H1 (cell line): ENCODE measurements around the gene STX7. TPM values are rescaled to one million over a fixed set of nuclear protein-coding genes. Genes with fewer than 3 reads are reported as not detected.

Source experiments
- HDAC2 ChIP-seq, 2 experiments: fragments of 300-600 bp in 1 of 2; sonication (generic) in 1 of 2; IDR thresholded peaks; 2 replicates each; pipeline ENCODE4 v1.6.1; 2011 to 2012; ENCODE audit warnings: low read depth in 2 of 2, low read length in 2 of 2, mild to moderate bottlenecking in 2 of 2, moderate library complexity in 2 of 2, borderline replicate concordance in 1 of 2, inconsistent platforms in 1 of 2
- JUN ChIP-seq: IDR thresholded peaks from 2 replicates; pipeline ENCODE4 v1.6.1; 2011; ENCODE audit warnings: low read depth, mild to moderate bottlenecking, improper control_type of control experiment, low read length
- JUND ChIP-seq: IDR thresholded peaks from 2 replicates; pipeline ENCODE4 v1.6.1; 2011; ENCODE audit warnings: mild to moderate bottlenecking, improper control_type of control experiment, low read length
- TCF12 ChIP-seq: IDR thresholded peaks from 2 replicates; pipeline ENCODE4 v1.6.1; 2011; ENCODE audit warnings: low read depth, mild to moderate bottlenecking, low read length
- polyA plus RNA-seq, 7 experiments: library from polyadenylated mRNA; depleted of rRNA in 3 of 7; stranded (reverse) in 5 of 7; unstranded in 2 of 7; fragments of >200 nt in 5 of 7; fragments of 200-250 nt in 2 of 7; gene quantifications; 1 replicate in 5 of 7; 2 replicates in 1 of 7; 4 replicates in 1 of 7; pipeline versions ENCODE4 v1.2.1 to v1.2.3, GENCODE V29; 2011 to 2013; ENCODE audit warnings: missing spikeins in 2 of 7, mixed read lengths in 2 of 7
- total RNA-seq: library from RNA; stranded (reverse); fragmentation: NEBNext Ultra II Directional; extraction: Animal tissue kit (Norgen Biotek cat#: 25700); gene quantifications from 2 replicates; pipeline ENCODE4 v1.2.1, GENCODE V29; 2021
- TF ChIP-seq, protein P1 (sequence below): fragments of 300-600 bp; sonication (generic); IDR thresholded peaks from 2 replicates; pipeline ENCODE4 v1.7.1; 2012; ENCODE audit warnings: low read length, moderate library complexity, mild to moderate bottlenecking, inconsistent platforms; ENCODE audit not compliant: insufficient replicate concordance

The STX7 gene
- total and polyA plus RNA-seq, 2 of the 8 experiments (the other 6 are each of a cell fraction or from before 2014, with no cell fraction given): 5.7 to 27.9 TPM

DNA sequence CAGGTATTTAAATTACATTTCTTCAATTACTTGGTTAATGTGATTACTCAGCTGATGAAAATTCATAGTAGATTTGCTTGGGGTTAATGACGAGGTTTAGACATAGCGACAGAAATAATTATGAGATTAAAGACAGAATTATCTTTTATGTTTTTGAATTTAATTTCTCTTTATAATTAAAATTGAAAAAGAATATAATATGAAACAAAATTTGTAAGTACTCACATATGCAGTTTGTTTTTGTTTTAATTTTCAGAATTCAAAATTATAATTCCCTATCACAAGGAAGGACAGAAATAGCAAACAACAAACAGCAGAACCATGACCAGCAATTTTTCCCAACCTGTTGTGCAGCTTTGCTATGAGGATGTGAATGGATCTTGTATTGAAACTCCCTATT lies 39.5 kb upstream of the STX7 start, which contains the start of gene TAAR8 (continued):
- TF ChIP-seq, protein P1, sequence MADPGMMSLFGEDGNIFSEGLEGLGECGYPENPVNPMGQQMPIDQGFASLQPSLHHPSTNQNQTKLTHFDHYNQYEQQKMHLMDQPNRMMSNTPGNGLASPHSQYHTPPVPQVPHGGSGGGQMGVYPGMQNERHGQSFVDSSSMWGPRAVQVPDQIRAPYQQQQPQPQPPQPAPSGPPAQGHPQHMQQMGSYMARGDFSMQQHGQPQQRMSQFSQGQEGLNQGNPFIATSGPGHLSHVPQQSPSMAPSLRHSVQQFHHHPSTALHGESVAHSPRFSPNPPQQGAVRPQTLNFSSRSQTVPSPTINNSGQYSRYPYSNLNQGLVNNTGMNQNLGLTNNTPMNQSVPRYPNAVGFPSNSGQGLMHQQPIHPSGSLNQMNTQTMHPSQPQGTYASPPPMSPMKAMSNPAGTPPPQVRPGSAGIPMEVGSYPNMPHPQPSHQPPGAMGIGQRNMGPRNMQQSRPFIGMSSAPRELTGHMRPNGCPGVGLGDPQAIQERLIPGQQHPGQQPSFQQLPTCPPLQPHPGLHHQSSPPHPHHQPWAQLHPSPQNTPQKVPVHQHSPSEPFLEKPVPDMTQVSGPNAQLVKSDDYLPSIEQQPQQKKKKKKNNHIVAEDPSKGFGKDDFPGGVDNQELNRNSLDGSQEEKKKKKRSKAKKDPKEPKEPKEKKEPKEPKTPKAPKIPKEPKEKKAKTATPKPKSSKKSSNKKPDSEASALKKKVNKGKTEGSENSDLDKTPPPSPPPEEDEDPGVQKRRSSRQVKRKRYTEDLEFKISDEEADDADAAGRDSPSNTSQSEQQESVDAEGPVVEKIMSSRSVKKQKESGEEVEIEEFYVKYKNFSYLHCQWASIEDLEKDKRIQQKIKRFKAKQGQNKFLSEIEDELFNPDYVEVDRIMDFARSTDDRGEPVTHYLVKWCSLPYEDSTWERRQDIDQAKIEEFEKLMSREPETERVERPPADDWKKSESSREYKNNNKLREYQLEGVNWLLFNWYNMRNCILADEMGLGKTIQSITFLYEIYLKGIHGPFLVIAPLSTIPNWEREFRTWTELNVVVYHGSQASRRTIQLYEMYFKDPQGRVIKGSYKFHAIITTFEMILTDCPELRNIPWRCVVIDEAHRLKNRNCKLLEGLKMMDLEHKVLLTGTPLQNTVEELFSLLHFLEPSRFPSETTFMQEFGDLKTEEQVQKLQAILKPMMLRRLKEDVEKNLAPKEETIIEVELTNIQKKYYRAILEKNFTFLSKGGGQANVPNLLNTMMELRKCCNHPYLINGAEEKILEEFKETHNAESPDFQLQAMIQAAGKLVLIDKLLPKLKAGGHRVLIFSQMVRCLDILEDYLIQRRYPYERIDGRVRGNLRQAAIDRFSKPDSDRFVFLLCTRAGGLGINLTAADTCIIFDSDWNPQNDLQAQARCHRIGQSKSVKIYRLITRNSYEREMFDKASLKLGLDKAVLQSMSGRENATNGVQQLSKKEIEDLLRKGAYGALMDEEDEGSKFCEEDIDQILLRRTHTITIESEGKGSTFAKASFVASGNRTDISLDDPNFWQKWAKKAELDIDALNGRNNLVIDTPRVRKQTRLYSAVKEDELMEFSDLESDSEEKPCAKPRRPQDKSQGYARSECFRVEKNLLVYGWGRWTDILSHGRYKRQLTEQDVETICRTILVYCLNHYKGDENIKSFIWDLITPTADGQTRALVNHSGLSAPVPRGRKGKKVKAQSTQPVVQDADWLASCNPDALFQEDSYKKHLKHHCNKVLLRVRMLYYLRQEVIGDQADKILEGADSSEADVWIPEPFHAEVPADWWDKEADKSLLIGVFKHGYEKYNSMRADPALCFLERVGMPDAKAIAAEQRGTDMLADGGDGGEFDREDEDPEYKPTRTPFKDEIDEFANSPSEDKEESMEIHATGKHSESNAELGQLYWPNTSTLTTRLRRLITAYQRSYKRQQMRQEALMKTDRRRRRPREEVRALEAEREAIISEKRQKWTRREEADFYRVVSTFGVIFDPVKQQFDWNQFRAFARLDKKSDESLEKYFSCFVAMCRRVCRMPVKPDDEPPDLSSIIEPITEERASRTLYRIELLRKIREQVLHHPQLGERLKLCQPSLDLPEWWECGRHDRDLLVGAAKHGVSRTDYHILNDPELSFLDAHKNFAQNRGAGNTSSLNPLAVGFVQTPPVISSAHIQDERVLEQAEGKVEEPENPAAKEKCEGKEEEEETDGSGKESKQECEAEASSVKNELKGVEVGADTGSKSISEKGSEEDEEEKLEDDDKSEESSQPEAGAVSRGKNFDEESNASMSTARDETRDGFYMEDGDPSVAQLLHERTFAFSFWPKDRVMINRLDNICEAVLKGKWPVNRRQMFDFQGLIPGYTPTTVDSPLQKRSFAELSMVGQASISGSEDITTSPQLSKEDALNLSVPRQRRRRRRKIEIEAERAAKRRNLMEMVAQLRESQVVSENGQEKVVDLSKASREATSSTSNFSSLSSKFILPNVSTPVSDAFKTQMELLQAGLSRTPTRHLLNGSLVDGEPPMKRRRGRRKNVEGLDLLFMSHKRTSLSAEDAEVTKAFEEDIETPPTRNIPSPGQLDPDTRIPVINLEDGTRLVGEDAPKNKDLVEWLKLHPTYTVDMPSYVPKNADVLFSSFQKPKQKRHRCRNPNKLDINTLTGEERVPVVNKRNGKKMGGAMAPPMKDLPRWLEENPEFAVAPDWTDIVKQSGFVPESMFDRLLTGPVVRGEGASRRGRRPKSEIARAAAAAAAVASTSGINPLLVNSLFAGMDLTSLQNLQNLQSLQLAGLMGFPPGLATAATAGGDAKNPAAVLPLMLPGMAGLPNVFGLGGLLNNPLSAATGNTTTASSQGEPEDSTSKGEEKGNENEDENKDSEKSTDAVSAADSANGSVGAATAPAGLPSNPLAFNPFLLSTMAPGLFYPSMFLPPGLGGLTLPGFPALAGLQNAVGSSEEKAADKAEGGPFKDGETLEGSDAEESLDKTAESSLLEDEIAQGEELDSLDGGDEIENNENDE: no peak
- TF ChIP-seq JUND (no peak), JUN (no peak), HDAC2 (IDR thresholded peaks at IDR 0.05; ENCODE audit: borderline replicate concordance in 1 of 2, low read depth in 2 of 2, low read length in 2 of 2) (no peak), TCF12 (no peak)
